Liver (tissue), 9 donors: ENCODE results near the gene KLF3. TPM values are rescaled to one million over a fixed set of nuclear protein-coding genes. Genes with fewer than 3 reads are reported as not detected.

ENCODE experiments used
- DNase-seq: peaks from one replicate; pipeline ENCODE4 v3.0.0-alpha.2; 2017; ENCODE audit warnings: low spot score
- H3K27ac ChIP-seq, 2 donors: one replicate each; pipeline ENCODE4 v1.7.0; 2013; ENCODE audit warnings: inconsistent platforms in 2 of 2, low read length in 2 of 2, control low read depth in 1 of 2, low read depth in 1 of 2, mild to moderate bottlenecking in 1 of 2
- H3K27me3 ChIP-seq, 4 donors: one replicate each; pipeline versions ENCODE4 v1.6.1 to v1.7.0; 2013; ENCODE audit warnings: low read length in 3 of 4, inconsistent platforms in 1 of 4, mild to moderate bottlenecking in 1 of 4, moderate library complexity in 1 of 4; ENCODE audit not compliant: control insufficient read depth in 4 of 4, insufficient read depth in 4 of 4
- H3K36me3 ChIP-seq, 4 donors: one replicate each; pipeline versions ENCODE4 v1.6.1 to v1.7.0; 2013; ENCODE audit warnings: low read length in 3 of 4, mild to moderate bottlenecking in 3 of 4, low read depth in 1 of 4, moderate library complexity in 1 of 4; ENCODE audit not compliant: control insufficient read depth in 4 of 4, insufficient read depth in 3 of 4
- H3K4me1 ChIP-seq, 4 donors: one replicate each; pipeline versions ENCODE4 v1.6.1 to v1.7.0; 2013; ENCODE audit warnings: low read length in 3 of 4, mild to moderate bottlenecking in 3 of 4, moderate library complexity in 1 of 4; ENCODE audit not compliant: control insufficient read depth in 4 of 4, insufficient read depth in 4 of 4
- H3K4me3 ChIP-seq, 3 donors: one replicate each; pipeline versions ENCODE4 v1.6.1 to v1.7.0; 2013; ENCODE audit warnings: low read length in 3 of 3, control low read depth in 1 of 3, low read depth in 1 of 3, mild to moderate bottlenecking in 1 of 3
- H3K9ac ChIP-seq, 2 donors: one replicate each; pipeline ENCODE4 v1.7.0; 2013; ENCODE audit warnings: low read length in 2 of 2, mild to moderate bottlenecking in 2 of 2, moderate library complexity in 2 of 2, control low read depth in 1 of 2, low read depth in 1 of 2
- H3K9me3 ChIP-seq, 4 donors: one replicate each; pipeline versions ENCODE4 v1.6.1 to v1.7.0; 2013; ENCODE audit warnings: low read length in 3 of 4; ENCODE audit not compliant: control insufficient read depth in 4 of 4
- EGR1 ChIP-seq, 2 donors: IDR thresholded peaks; 2 replicates each; pipeline ENCODE4 v1.6.1; 2016 to 2018; ENCODE audit warnings: antibody characterized with exemption in 2 of 2, low read depth in 2 of 2
- FOXA1 ChIP-seq: IDR thresholded peaks from 2 replicates; pipeline ENCODE4 v1.6.1; 2016; ENCODE audit warnings: antibody characterized with exemption
- FOXA2 ChIP-seq: IDR thresholded peaks from 2 replicates; pipeline ENCODE4 v1.6.1; 2016; ENCODE audit warnings: antibody characterized with exemption
- GABPA ChIP-seq, 2 donors: IDR thresholded peaks in 1 of 2; conservative IDR thresholded peaks in 1 of 2; 2 replicates each; pipeline ENCODE4 v1.6.1; 2016; ENCODE audit warnings: antibody characterized with exemption in 2 of 2, mild to moderate bottlenecking in 1 of 2, moderate library complexity in 1 of 2
- HNF4A ChIP-seq, 2 donors: conservative IDR thresholded peaks; 2 replicates each; pipeline ENCODE4 v1.6.1; 2016; ENCODE audit warnings: antibody characterized with exemption in 2 of 2, mild to moderate bottlenecking in 2 of 2
- HNF4G ChIP-seq: IDR thresholded peaks from 2 replicates; pipeline ENCODE4 v1.6.1; 2016; ENCODE audit warnings: antibody characterized with exemption
- NR2F2 ChIP-seq: IDR thresholded peaks from 2 replicates; pipeline ENCODE4 v1.6.1; 2016; ENCODE audit warnings: antibody characterized with exemption
- RAD21 ChIP-seq, 2 donors: IDR thresholded peaks; 2 replicates each; pipeline ENCODE4 v1.6.1; 2016; ENCODE audit warnings: antibody characterized with exemption in 2 of 2, mild to moderate bottlenecking in 2 of 2
- RXRA ChIP-seq, 2 donors: IDR thresholded peaks; 2 replicates each; pipeline ENCODE4 v1.6.1; 2017 to 2018; ENCODE audit warnings: antibody characterized with exemption in 2 of 2, mild to moderate bottlenecking in 1 of 2
- YY1 ChIP-seq: IDR thresholded peaks from 2 replicates; pipeline ENCODE4 v1.6.1; 2016; ENCODE audit warnings: antibody characterized with exemption, mild to moderate bottlenecking
- WGBS: extraction: QIAGEN DNeasy Blood & Tissue Kit; methylation state at CpG from one replicate; pipeline ENCODE4 v1.1.7; 2013; 5-methylcytosine and 5-hydroxymethylcytosine counted together
- polyA plus RNA-seq, 2 donors: library from polyadenylated mRNA; stranded (reverse) in 1 of 2; unstranded in 1 of 2; fragments of 200-250 nt in 1 of 2; fragments of >200 nt in 1 of 2; fragmentation: Nextera tagmentation in 1 of 2; extraction: Ambion mirVana in 1 of 2; gene quantifications; one replicate each; pipeline versions ENCODE4 v1.2.1 to v1.2.3, GENCODE V29; 2013 to 2015
- total RNA-seq, 2 donors: library from RNA; depleted of rRNA; stranded (reverse); fragments of >200 nt; gene quantifications; one replicate each; pipeline ENCODE4 v1.2.3, GENCODE V29; 2014
- TF ChIP-seq, protein P1 (sequence below): fragments of 150-350 bp; IDR thresholded peaks from 2 replicates; pipeline ENCODE4 v1.5.1; 2017; ENCODE audit warnings: improper control_type of control experiment, low read depth, low read length; ENCODE audit not compliant: missing input control
- TF ChIP-seq, protein P2 (sequence below): IDR thresholded peaks from 2 replicates; pipeline ENCODE4 v1.6.1; 2016; ENCODE audit warnings: antibody characterized with exemption
- TF ChIP-seq, protein P3 (sequence below): IDR thresholded peaks from 2 replicates; pipeline ENCODE4 v1.6.1; 2016; ENCODE audit warnings: antibody characterized with exemption
- donor health status: healthy.
- donor health status: healthy.
- donor health status: healthy.
- donor health status: healthy.
- donor health status: healthy.

The KLF3 gene
- total and polyA plus RNA-seq, 4 donors: 11.1 to 77.5 (median 21.0) TPM

DNA sequence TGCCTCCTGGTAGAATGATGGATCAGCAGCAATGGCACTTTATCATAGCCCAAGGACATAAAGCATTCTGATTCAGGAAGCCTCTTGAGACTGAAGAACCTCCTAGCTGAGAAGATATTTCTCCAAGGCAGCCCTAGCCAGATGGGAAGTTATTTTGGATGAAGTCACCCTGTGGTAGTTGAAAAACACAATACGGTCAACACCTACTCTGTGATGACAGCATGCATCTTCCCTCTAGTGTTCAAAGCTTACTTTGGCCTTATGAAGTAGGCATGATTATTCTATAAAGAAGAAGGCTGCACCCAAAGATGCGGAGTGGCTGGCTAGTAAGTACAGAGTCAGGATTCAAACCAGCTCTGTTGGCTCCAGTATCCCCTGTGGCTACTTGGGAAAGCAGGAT is 70.9 kb downstream of the KLF3 start:
- DNase-seq: no peak
- no peak overlapping the region for H3K27ac ChIP-seq
- no peak overlapping the region for H3K9ac ChIP-seq
- H3K9me3 ChIP-seq: no peaks in the 10 kb centered on the region
- H3K27me3 ChIP-seq: no peaks in the 10 kb centered on the region
- H3K4me1 ChIP-seq: peaks cover 0 to 7% (median 4%) of the 10 kb centered on the region in 4 donors
- no peaks in the 10 kb centered on the region for H3K36me3 ChIP-seq
- 94% methylated on average over 2 of the region's 2 CpGs for WGBS
- TF ChIP-seq, protein P1, sequence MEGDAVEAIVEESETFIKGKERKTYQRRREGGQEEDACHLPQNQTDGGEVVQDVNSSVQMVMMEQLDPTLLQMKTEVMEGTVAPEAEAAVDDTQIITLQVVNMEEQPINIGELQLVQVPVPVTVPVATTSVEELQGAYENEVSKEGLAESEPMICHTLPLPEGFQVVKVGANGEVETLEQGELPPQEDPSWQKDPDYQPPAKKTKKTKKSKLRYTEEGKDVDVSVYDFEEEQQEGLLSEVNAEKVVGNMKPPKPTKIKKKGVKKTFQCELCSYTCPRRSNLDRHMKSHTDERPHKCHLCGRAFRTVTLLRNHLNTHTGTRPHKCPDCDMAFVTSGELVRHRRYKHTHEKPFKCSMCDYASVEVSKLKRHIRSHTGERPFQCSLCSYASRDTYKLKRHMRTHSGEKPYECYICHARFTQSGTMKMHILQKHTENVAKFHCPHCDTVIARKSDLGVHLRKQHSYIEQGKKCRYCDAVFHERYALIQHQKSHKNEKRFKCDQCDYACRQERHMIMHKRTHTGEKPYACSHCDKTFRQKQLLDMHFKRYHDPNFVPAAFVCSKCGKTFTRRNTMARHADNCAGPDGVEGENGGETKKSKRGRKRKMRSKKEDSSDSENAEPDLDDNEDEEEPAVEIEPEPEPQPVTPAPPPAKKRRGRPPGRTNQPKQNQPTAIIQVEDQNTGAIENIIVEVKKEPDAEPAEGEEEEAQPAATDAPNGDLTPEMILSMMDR: no peak
- TF ChIP-seq FOXA2 (no peak), HNF4A (conservative IDR thresholded peaks at IDR 0.05) (no peak), YY1 (no peak), NR2F2 (no peak)
- H3K4me3 ChIP-seq: no peak overlapping the region

DNA sequence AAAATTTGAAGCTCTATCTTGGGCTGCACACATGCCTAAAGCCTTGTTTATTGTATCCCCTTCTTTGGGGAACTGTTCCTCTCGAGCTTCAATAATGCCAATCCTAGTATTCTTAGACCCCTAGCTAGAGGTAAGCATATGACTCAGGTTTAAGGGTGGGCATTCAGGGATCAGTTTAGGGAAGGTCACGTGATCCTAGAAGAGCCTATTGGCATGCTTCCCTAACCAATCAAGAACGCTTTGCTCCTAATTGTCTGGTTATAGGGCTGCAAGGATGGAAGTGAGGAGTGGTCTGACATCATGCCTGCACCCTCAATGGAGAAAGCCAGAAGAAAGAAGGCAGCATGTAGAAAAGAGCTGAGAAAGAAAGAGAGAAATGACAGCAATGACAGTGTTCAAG is 71.9 kb downstream of the KLF3 start:
- H3K9ac ChIP-seq: no peak overlapping the region
- H3K9me3 ChIP-seq: no peaks in the 10 kb centered on the region
- TF ChIP-seq NR2F2 (no peak), EGR1 (IDR thresholded peaks at IDR 0.05; ENCODE audit: low read depth in 2 of 2) (no peak), FOXA2 (no peak), HNF4G (no peak), FOXA1 (no peak), YY1 (no peak), GABPA (IDR thresholded peaks at IDR 0.05 in 1 of 2, conservative IDR thresholded peaks at IDR 0.05 in 1 of 2) (no peak), RXRA (IDR thresholded peaks at IDR 0.05) (no peak), RAD21 (IDR thresholded peaks at IDR 0.05) (no peak)
- TF ChIP-seq, protein P2, sequence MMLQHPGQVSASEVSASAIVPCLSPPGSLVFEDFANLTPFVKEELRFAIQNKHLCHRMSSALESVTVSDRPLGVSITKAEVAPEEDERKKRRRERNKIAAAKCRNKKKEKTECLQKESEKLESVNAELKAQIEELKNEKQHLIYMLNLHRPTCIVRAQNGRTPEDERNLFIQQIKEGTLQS: no peak
- TF ChIP-seq, protein P3, sequence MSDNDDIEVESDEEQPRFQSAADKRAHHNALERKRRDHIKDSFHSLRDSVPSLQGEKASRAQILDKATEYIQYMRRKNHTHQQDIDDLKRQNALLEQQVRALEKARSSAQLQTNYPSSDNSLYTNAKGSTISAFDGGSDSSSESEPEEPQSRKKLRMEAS: no peak
- TF ChIP-seq, protein P1: no peak
- H3K4me1 ChIP-seq: peaks cover 0 to 5% (median 3%) of the 10 kb centered on the region in 4 donors
- H3K27ac ChIP-seq: no peak overlapping the region
- H3K4me3 ChIP-seq: no peak overlapping the region
- H3K27me3 ChIP-seq: no peaks in the 10 kb centered on the region
- 94% methylated on average over 3 of the region's 3 CpGs for WGBS
- H3K36me3 ChIP-seq: no peaks in the 10 kb centered on the region
- no peak for DNase-seq
